AG08395 (cell line): ENCODE data around the gene TMUB1.
A peak's percentile ranks its signal among the peaks of the same experiment; 100 is the strongest.

Experiments used
- DNase-seq: peaks from one replicate; pipeline ENCODE4 v3.0.0; 2012; ENCODE audit warnings: mixed read lengths, low spot score

TMUB1 gene

GRCh38 chr7:151103973-151104372 lies 20.7 kb upstream of the TMUB1 start:
- DNase-seq, result no peak

- no peak for DNase-seq
Measured at GRCh38 chr7:151102991-151103390, 19.7 kb upstream of the TMUB1 start.

- no peak for DNase-seq
Measured at GRCh38 chr7:151101621-151102396, 18.5 kb upstream of the TMUB1 start.

- no peak for DNase-seq
Measured at GRCh38 chr7:151100921-151101320, 17.6 kb upstream of the TMUB1 start.

GRCh38 chr7:151099486-151100211 lies 16.4 kb upstream of the TMUB1 start:
- no peak for DNase-seq

- no peak for DNase-seq
Measured at GRCh38 chr7:151095828-151096475, 12.7 kb upstream of the TMUB1 start.

- DNase-seq, result no peak
Measured at GRCh38 chr7:151095123-151095797, 12.0 kb upstream of the TMUB1 start.

- no peak for DNase-seq
Measured at GRCh38 chr7:151094675-151095074, 11.4 kb upstream of the TMUB1 start.

GRCh38 chr7:151093748-151094147 lies 10.5 kb upstream of the TMUB1 start:
- no peak for DNase-seq

- DNase-seq, result no peak
Measured at GRCh38 chr7:151091988-151092387, 8.7 kb upstream of the TMUB1 start.

- DNase-seq, result no peak
Measured at GRCh38 chr7:151091431-151091830, 8.1 kb upstream of the TMUB1 start.

GRCh38 chr7:151091003-151091402 lies 7.7 kb upstream of the TMUB1 start:
- no peak for DNase-seq

- no peak for DNase-seq
Measured at GRCh38 chr7:151089893-151090730, 6.8 kb upstream of the TMUB1 start.

GRCh38 chr7:151088856-151089699 lies 5.8 kb upstream of the TMUB1 start:
- DNase-seq, result peak; percentile 64

- peak; percentile 28 for DNase-seq
Measured at GRCh38 chr7:151088019-151088855, 4.9 kb upstream of the TMUB1 start.

GRCh38 chr7:151087245-151088018 lies 4.1 kb upstream of the TMUB1 start:
- DNase-seq, result peak; percentile 71

GRCh38 chr7:151086802-151087244 lies 3.5 kb upstream of the TMUB1 start:
- DNase-seq, result no peak

GRCh38 chr7:151085691-151086620 lies 2.7 kb upstream of the TMUB1 start, which contains the start of gene AGAP3:
Gene AGAP3, plus strand, starts transcription at chr7:151086475. Its CDS starts 267 bp downstream, at chr7:151086742.
- DNase-seq, result peak; percentile 92
